NCI-H774 (cell line): ENCODE results near the gene RAB15.

Experiments used
- DNase-seq: peaks from one replicate; lab custom pipeline; 2025; lab: John Stamatoyannopoulos, UW

The RAB15 gene

GRCh38 chr14:64971943-64972791, at the start of gene RAB15:
RAB15 (minus strand) TSS chr14:64972336; CDS start chr14:64972076, 260 bp downstream.
- DNase-seq, result no peak

DNA sequence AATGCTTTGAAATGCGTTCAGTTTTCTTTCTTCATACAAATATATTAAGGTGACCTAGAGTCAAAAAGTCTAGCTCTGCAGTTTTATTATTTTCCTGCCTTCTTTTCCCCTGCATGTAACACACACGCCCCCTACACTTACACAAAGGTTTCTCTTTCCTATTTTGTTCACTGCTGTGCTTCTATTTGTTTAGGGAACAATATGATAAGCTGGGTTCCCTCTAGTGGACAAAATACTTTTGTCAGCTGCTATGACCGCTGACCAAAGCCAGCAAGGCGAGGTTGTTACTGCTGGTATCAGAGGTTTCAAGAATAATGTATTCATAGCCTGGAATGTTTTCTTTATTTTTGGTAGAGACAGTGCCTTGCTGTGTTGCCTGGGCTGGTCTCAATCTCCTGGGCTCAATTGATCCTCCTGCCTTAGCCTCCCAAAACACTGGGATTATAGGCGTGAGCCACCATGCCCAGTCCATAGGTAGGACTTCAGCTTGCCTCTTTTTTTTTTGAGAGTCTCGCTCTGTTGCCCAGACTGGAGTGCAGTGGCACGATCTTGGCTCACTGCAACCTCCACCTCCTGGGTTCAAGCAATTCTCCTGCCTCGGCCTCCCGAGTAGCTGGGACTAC, 47.9 kb upstream of the RAB15 start:
- DNase-seq, result peak; percentile 38

GRCh38 chr14:65016471-65016870, 44.3 kb upstream of the RAB15 start:
- no peak for DNase-seq

DNA sequence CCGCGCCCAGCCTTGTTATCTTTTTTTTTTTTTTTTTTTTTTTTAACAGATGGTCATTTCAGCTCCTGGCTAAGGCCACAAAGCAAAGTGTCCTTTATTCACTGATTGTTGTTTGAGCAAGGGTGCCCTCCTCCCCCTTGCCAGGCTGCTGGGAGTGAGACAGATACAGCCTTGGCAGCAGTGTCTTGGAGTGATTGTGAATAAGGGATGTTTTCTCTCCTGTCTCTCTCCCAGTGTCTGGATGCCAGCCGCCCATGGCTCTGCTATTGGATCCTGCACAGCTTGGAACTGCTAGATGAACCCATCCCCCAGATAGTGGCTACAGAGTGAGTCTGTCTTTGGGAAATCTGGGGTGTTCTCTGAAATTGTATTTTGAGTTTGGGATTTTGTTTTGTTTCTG, 43.3 kb upstream of the RAB15 start:
- no peak for DNase-seq

- no peak for DNase-seq
Measured at GRCh38 chr14:65012353-65012752, 40.2 kb upstream of the RAB15 start.

GRCh38 chr14:65011538-65011937, 39.4 kb upstream of the RAB15 start:
- DNase-seq, result no peak

DNA sequence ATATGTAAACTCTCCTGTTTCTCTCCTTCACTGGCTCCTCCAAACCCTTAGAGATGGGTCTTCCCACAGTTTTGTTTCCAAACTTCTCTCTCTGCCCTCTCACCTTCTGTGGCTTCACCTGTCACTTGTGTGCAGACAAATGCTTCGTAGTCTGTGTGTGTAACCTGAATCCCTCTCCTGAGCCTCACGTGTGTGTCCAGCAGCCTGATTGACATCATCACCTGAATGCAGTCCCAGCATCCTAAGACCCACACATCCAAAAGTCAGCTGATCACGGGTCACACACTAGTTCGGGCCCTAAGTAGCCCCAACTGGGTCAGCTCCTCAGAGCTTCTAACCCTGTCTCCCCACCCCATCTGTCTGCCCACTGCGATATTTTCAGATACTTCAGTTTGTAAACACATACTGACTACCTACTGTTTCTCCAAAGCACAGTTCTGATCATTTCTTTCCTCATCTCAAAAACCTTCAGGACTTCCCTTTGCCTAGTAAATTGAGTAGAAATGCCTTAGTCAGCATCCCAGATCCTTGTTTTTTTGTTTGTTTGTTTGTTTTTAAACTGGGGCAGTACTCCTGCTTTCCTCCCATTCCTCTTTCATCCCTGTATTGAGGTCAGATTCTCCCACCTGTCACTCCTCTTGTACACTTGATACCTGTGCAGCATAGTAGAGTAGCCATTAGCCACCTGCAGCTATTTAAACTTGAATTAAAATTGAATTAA, 38.2 kb upstream of the RAB15 start:
- DNase-seq, result no peak

DNA sequence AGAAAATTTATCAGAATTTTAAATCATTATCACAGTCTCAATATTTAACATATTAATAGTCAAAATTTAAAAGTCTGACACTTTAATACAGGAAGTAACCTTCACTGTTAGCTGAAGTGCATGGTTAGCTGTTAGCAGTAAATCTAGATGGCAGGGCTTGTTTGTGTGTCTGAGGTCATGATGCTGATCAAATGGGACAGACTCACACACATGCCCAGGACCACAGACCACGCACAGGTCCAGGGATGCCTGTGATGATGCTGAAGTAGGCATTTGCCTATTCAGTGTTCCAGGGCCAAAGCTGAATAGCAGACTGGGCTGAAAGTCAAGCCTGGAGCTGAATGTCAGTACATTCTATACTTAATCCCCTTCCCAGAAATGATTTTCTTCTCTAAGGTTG, 35.1 kb upstream of the RAB15 start:
- no peak for DNase-seq

GRCh38 chr14:65006261-65006721, 34.2 kb upstream of the RAB15 start:
- no peak for DNase-seq

DNA sequence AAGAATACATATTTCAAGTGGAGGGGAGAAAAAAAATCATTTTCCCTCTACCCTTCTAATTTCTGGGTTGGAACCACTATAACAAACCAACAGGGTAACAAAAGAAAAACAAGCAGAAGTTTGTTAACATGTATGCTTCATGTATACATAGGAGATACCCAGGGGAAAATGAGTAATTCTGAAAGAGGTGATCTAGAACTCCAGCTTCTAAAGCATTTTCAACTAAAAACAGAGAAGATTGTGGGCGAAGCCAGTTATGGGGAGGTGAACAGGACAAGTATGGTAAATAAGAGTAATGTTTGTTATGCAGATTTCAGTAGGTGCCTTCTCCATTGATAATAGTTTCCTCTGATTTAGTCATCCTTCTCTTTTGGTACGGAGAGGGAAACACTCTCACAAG, 31.3 kb upstream of the RAB15 start:
- no peak for DNase-seq

- DNase-seq, result no peak
Measured at GRCh38 chr14:65002586-65003210, 30.6 kb upstream of the RAB15 start.

- DNase-seq, result no peak
Measured at GRCh38 chr14:65001723-65002122, 29.6 kb upstream of the RAB15 start.

GRCh38 chr14:65000898-65001591, 28.9 kb upstream of the RAB15 start:
- no peak for DNase-seq

DNA sequence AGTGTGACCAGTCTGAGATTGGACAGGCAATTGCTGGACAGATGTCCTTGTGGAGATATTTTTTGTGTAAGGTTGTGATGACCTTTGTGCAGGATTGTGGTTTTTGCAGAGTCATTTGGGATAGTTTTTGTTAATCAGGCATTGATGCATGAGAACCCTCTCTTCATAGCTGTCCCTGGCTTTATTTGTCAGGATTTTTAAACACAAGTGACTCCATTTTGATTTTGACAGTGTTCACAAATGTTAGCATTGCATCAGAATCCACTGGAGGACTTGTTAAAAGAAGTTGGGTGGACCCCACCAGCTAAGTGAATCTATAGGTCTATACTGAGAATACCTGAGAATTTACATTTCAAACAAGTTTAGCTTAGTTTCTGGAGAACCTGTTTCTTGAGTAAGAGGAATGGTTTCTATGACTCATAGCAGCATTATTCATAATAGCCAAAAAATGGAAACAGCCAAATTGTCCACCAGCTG, 26.4 kb upstream of the RAB15 start:
- DNase-seq, result no peak

DNA sequence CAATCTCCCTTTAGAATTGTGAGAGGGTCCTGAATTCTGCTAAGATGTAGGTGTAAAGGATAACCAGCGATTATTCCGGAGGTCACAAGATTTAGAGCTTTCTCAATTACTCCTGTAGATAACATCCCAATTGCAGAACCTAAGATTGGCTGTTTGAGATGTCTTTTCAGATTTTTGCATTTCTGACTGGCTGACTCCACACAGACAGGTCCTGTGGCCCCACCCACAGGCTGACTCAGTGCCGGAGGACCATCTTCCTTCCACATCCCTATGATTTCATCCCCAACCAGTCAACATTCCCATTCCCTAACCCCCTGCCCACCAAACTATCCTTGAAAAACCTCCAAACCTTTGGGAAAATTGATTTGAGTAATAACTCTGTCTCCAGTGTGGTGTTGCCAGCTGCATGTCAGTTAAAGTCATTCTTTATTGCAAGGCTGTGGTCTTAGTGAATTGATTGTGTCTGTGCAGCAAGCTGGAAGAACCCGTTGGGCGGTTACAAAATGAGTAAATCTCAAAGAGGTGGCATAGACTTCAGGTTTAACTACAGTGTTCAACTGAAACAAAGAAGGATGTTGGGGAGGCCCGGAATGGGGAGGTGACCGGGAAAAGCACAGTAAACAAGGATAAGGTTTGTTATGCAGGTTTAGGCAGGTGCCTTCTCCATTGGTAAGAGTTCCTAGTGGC, 25.1 kb upstream of the RAB15 start:
- no peak for DNase-seq

- DNase-seq, result no peak
Measured at GRCh38 chr14:64995291-64995690, 23.2 kb upstream of the RAB15 start.

DNA sequence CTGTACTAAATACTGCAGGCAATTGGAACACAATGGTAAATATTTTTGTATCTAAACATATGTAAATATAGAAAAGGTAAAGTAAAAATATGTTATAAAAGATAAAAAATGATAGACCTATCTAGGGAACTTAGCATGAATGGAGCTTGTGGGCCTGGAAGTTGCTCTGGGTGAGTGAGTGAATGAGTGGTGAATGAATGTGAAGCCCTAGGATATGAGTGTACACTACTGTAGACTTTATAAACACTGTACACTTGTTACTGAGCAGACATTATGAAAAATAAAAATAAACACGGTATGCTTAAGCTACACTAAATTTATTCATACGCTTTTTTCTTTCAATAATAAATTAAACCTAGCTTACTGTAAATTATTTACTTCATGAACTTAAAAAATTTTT, 22.4 kb upstream of the RAB15 start:
- DNase-seq, result no peak

DNA sequence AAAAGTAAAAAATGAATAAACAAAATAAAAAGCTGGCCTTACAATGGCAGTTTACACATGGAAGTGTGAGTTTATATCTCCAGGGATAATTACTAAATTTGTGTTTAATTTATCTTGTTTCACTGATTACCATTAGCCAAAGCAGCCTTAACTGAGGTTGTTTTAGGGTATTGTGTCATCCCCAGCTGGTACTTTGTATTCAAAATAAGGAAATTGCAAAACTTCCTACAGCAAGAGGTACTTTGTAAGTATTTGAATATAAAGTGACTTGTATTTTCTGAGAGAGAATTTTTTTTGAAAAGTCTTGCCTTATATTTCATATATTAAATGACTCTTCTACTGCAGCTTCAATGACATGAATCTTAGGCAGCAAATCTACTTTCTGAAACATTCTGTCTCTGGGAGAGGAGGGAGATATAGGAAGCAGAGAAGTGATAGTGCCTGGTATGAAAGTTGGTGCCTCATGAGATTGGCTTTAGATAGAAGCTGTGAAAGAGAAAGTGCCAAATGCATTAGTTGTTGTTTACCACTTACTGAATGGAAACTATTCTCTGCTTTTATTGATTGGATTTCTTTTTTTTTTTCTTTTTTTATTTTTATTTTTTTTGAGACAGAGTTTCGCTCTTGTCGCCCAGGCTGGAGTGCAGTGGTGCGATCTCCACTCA, 21.3 kb upstream of the RAB15 start:
- no peak for DNase-seq

GRCh38 chr14:64992328-64992885, 20.3 kb upstream of the RAB15 start:
- no peak for DNase-seq

DNA sequence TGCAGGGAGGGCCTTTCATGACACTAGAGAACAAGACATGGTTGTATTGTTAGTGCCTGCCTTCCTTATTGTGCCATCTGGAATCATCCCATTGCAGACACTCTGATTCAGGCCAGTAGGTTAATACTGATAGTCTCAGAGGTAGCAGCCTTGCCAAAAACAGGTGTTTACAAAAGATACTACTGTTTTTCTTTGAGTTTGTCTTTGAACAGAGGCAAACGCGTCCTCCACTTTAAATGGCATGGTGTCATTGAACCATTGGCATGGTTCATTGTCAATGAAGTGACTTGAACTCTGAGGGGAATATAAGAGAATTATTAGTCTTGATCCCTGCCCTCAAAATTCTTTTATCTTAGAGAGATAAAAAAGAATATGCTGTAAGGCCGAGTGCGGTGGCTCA, 18.8 kb upstream of the RAB15 start:
- DNase-seq, result no peak
